A172 (cell line): Measurements from ENCODE around the gene ARHGAP4. TPM values are rescaled to one million over a fixed set of nuclear protein-coding genes. Genes with fewer than 3 reads are reported as not detected.

Experiments used
- DNase-seq: peaks from one replicate; pipeline ENCODE4 v3.0.0-alpha.2; 2015; ENCODE audit warnings: low spot score
- total RNA-seq: library from RNA; depleted of rRNA; stranded (reverse); fragments of >200 nt; shearing (Covaris generic); gene quantifications from 2 replicates; pipeline ENCODE4 v1.2.3, GENCODE V29; 2014

The ARHGAP4 gene
- total RNA-seq, 1 experiment from 2014 or later = 1.3 TPM

DNA sequence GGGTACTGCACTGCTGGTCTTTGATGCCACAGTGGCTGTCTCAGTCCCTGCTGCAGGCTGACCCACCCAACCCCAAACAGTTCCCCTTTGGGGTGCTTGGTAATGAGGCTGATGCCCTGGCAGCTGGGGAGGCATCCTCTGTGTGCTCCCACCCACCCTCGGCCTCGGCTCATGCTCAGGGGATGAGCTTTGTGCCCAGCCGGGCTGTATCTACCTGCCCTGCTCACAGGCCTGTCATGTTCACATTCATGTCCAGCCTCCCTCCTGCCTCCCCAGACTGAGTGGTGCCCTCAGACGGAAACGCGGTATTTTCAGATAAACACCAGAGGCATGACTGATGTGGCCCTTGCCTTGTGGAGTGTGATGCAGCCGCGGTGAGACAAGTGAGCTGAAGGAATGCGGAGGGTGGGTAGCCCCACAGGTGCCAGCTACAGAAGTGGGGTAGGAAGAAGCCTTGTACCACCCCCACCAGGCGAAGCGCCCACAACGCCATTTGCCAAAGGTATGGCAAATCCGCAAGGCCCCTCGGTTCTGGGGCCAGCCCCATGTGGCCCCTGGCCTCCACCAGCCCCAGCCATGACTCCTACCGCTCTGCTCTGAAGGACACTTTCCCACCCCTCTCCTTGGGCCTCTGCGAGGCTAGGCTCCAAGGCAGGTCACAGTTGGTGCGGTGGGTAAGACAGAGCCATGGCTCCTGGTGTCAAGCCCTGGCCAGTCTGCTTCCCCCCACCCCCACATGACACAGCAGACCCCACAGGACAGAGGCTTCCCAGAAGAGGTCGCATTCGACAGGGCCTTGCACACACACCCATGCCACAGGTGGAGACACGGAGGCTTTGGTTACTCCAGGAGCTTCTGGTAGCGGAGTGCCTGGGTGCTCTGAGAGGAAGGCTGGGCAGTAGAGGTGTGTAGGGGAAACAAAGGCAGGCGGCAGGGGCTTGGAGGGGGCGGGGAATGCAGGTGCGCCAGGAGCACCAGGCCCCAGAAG, 20.2 kb upstream of the ARHGAP4 start:
- DNase-seq = no peak

DNA sequence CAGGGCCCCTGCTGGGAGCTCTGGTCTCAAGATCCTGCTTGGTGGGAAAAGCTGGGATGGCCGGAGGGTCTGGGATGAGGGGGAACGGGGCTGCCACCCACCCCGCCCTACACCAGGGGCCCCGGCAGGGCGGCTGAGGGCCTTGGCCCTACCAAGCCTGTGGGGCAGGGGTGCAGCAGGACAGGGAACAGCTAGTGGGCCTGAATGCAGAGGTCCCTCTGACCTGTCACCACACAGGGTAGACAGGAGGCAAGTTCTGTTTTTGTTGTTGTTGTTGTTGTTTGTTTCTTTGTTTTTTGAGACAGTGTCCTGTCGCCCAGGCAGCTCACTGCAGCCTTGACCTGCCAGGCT, 18.7 kb upstream of the ARHGAP4 start:
- no peak for DNase-seq

DNA sequence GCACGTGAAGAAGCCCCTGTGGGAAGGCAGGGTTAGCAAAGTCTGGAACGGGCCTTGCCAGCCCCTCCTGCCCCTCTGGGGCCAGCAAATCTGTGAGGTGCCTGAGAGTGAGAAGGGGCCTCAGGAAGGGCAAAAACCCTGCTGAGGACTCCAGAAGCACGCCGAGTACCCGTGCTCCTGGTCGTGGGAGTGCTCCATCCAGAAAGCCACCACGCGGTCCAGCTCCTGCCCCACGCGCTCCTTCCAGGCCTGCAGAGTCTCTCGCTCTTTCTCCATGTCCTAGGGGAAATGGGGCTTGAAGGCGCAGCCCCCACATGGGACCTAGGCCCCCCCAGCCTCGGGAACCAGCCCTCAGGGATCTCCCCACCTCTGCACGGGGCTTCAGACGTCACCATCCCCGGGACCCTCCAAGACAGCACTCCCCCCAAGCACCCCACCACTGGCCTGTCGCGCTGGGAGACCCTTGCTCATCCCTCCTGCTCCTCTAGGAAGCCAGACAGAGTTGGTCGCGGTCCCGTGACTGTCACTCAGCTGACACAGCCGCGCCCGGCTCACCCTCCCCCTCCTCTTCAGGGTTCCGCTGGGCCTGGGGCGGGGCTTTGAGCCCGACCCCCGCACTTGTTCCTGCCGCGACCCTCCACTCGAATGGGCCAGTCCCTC, 18.2 kb upstream of the ARHGAP4 start, which contains the start of gene RENBP:
Gene RENBP (minus strand): TSS at position 504 of the 660 bp plus-strand sequence. CDS start 33 bp downstream, at position 471.
- no peak for DNase-seq

DNA sequence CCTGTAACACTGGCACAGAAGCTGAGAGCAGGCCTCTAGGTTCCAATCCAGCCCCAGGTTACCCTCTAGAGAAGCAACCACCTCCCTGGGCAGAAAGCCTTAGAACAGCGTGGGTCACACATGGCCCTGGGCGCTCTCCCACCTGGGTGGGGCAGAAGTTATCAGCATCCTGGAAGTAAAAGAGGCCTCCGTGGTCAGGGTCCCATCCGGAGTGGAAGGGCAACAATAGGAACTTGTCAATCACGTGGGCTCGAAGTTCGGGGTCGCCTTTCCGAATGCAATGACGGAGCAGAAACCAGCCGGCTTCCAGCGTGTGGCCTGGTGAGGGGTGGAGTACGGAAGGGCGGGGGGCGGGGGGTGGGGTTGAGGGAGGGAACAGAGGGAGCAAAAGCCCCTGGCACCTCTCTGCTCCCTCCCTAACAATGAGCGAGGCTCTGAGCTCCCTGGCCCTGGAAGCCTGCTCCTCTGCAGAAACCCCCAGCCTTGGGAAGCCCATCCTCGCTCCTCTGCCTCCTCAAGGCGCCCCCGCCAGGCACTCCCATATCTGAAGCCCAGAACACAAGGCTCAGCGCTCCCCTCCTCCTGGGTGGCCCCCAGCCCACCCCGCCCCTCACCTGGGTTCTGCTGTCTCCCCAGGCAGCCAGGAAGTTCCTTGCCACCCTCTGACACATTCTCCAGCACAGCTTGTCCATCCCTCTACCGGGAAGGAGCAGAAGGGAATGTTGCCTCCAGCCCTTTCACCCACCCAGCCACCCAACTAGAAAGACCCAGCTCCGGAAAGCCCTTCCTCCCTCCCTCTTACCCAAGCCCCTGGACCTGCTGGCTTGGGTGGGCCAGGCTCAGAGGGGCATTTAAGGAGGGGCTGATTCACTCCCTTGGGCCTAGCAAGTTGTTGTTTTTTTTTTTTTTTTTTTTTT, 15.5 kb upstream of the ARHGAP4 start:
- no peak for DNase-seq

DNA sequence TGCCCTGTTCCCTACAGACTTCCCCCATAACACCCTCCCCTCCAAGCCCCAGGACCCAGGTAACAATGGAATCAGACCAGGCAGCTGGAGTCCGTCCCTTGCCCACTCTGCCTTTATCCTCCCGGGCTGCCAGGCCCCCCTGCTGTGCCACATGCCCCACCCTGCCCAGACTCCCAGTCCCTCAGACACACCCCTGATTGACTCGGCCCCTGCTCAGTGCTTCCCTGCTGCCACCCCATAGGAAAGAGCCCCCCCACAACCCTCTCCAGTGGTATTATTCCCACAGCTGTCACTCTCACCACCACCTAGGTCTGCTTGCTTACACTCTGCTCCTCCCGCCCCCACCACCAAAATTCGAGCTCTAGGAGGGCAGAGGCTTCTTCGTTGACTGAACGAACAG, 13.5 kb upstream of the ARHGAP4 start:
- DNase-seq = no peak

DNA sequence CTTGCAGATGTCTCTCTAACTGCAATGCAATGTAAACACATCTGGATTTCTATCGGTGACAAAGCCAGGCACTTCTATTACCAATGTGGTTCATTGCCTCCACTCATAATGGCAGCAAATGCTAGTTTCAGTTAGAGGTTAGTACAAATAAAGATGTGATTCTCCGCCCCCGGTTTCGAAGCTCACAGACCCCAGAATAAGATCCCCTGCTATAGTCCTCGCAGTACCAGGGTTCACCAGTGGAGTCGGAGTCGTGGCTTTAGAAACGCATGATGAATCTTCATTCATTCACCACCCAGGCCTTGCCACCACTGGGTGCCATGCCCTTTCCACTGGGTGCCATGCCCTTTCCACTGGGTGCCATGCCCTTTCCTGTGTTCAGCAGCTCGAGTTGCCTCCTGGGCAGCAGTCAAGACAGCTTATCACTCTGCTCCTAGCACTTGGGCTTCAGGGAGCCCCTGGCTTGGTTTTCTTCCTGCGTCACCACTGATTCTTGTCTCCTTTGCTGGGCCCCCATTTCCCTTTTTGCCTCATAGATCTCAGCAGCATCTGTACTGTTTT, 12.2 kb upstream of the ARHGAP4 start:
- no peak for DNase-seq

DNA sequence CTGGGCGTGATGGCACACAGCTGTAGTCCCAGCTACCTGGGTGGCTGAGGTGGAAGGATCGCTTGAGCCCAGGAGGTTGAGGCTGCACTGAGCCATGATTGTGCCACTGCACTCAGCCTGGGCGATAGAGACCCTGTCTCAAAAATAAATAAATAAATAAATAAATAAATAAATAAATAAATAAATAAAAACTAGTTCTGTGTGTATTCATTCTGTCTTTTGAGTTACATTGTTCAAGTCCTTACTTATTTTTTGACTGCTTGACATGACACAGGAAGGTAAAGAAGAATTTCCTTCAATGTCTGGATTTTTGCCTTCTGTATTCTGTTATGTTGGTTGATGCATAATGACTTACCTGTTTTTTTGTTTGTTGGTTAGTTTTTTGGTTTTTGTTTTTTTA, 11.0 kb upstream of the ARHGAP4 start:
- DNase-seq = no peak

DNA sequence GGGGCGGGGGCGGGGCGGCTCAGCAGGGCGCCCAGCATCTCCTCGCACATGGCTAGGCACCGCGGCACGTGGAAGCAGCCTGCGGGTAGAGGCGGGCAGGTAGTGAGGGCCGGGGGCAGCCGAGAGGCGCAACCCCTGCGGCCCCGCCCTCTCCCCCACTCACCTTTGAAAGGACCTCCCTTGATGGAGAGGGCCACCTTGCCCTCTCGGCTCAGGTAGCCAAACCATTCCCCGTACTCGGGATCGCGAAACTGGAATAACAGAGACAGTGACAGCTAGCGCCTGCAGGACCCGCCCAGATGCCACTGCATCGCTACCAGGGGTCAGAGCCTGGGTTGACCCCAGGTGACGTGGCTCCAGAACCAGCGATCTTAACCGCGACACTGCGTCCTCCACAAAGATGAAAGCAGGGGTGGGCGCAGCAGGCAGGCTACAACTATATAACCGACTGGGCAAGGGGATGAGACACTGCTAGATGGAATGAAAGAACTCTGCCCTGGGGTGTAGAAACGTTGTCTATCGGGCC, 9.3 kb upstream of the ARHGAP4 start:
- no peak for DNase-seq

DNA sequence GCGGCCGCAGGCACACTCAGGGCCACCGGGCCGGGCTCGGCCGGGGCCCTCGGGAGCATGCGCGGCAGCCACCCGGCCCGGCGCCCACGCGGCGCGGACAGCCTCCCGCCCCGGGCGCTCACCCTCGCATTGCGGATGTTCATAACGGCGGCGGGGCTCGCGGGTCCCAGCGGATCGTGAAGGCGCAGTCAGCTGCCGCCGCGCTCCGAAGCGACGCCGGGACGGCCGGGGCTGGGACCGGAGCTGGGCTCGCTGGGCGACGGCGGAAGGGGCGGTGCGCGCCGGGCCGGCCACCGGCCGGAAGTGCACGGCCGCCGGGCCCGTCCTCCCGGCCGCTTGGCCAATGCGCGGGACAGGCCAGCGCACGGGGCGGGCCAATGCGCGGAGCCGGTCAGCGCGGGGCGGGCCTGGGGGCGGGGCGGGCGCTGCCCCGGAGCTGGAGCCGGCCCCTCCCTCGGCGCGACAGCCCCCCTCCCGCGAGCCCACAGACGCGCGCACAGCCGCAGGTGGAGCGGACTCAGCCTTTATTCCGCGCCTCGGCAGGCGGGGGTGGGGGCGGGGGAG, 8.8 kb upstream of the ARHGAP4 start, which contains the start of gene NAA10:
Gene NAA10 (minus strand): TSS at position 276 of the 564 bp plus-strand sequence. CDS start 133 bp downstream, at position 143.
- peak; percentile 55 for DNase-seq

DNA sequence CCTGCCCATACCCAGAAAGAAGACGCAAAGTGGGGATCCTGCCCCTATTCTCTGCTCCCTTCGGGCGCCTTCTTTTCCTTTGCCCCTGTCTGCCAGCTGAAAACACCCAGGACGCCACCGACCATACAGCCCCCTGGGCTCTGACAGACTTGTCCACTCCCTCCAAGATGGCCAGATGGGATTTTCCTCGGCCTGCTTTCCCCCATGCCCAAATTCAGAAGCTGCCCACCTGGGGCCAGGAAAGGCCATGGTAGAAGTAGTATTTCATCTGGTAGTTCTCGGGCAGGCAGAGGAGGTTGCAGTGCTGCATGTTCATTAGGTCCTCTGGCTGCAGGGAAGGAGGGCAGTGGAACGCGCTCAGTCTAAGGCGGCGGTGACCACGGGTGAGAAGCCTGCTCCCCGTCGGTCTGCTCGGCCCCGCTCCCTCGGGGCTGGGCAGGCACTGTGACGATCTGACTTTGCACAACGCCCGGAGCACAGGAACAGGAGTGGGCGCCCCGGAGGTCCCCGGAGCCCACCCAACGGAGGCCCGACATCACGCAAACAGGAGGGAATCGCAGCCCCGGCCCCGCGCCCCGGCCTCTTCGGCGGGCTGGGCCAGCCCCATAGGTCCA, 8.2 kb upstream of the ARHGAP4 start:
- no peak for DNase-seq

DNA sequence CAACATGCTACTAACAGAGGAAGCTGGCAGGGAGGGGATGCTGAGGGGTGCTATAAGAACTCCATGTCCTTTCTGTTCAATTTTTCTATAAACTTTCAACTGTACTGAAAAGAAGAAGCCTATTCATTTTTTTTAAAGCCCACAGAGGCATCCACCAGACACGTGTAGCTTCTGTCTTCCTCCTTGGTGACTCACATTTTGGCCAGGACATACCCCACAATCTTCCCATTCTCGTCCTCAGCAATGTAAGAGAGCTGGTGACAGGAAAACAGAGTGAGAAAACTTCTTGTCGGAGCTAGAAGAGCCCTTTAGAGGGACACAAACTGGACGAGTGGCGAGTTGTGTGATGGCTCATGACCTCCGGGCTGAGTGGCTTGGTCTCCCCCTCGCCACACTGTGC, 7.7 kb upstream of the ARHGAP4 start:
- DNase-seq = peak; percentile 37

DNA sequence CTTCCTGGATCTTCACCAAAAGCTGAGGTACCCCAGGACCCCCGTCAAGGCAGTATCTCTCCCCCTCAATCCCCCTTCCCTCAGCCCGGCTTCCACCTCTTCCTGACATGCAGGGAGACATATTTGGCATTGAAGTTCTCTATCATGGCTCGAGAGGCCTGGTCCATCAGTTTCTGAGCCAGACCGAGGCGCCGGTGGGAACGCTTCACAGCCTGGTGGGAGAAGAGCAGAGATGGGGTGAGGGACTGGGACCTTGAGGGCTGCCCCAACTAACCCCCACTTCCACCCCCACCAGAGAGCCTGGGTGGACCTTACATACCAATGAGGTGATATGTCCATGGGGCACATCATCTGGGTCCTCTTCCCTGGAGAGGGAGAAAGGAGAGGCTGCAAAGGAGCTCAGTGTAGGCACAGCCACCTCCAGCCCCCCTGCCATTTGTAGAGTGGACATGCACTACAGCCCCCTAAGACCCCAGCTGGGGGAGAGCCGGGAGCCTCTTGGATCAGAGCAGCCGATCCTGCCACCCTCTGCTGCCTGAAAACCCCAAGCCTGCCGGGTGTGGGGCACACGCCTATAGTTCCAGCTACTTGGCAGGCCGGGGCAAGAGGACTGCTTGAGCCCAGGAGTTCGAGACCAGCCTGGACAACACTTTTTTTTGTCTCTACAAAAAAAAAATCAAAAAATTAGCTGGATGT, 6.3 kb upstream of the ARHGAP4 start:
- DNase-seq = no peak

DNA sequence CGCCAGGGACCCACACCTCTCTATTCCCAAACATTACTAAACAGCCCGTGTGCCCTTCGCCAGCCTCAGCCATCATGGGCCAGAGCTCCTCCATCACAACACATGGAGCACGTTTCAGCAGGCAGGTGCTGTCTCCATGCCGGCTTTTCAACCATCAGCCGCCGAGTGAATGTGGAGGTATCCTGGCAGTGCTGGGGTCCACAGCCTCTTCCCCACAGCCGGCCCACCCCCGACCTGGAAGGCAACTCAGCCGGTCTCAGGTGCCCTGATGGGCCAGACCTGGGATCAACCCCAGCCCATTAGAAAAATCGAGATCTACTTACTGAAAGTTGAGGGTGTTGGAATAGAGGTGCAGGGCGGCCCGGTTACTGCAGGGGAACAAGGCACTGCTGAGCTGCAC, 5.7 kb upstream of the ARHGAP4 start:
- DNase-seq = no peak

DNA sequence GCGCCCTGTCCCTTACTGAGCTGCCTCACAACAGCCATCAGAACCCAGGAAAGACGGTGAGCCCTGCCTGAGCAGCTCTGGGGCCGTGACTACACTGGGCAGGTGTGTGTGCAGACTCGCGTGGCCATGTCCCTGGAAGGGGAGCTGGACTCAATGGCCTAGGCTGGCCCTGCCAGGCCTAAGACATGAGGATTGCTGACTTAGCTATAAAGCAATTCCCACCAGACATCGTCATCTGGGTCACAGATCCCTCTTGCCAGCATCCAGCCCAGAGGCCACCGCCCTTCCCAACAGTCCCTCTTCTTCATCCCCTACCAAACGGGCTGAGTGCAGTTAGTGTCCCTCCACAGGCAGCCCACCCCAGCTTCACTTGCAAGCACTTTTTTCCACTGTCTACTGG, 5.1 kb upstream of the ARHGAP4 start:
- no peak for DNase-seq

DNA sequence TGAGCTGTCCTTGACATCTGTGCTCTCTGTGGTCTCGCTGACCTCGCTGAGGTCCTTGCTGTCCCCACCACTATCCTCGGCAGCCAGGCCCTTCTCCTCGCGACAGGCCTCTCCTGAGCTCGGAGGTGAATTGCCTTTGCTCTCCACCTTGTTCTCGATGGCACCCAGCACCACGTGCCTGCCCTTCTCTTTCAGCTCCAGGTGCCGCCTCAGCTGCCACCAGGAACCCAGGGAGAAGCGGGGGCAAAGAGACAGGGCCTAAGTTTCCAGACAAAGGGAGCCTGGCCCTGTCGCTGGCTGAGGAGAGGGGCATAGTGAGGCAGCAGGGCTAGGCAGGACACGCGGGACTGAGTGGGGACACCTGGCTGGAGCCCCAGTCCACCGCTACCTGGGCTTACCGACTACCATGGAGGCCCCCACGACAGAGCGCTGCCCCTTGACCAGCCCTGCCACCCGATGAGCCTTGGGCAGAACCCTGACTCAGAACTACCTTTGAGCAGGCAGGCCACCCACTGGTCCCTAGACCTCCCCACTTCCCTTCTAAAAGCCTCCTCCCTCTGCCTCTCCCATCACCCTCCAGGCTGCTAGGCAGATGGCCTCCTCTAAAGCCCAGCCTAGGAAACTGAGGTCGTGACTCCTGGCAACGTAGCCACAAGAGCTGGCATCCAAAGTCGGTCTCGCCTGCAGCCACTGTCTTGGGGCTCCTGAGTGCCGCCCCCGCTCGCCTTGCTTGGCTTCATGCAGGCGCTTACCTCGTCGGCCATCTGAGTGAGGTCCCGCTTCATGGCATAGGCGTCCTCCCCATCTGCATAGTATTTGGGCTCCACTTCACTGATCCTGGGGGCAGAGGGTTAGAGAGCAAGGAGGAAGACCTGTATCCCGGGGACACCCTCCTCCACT, 4.2 kb upstream of the ARHGAP4 start:
- no peak for DNase-seq

DNA sequence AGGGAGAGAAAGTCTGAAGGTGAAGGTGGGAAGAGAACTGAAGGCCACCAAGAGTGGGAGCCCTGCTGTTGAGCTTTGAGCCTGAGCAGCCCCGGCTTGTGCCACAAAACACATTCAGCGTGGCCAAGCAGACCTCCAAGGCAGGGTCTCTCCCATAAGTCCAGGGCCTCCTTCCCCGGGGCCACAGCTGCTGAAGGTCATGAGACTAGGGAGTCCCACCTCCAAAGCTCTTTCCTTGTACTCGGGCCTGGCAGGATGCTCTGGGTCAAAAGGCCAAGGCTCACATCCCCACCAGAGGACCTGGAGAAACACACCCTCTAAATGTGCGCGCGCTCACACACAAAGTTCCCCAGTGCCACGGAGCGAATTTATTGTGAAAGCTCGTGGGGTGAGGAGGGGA, 3.5 kb upstream of the ARHGAP4 start:
- DNase-seq = no peak

DNA sequence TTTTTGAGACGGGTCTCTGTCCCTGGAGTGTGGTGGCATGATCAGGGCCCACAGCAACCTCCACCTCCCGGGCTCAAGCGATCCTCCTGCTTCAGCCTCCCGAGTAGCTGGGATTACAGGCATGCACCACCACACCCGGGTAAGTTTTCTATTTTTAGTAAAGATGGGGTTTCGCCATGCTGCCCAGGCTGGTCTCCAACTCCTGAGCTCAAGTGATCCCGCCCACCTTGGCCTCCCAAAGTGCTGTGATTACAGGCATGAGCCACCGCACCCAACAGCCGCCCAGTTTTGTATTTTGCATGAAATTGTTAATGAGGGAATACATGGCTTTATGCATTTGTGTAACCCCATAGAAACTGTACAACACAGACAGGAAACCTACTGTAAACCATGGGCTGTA, 2.8 kb upstream of the ARHGAP4 start:
- no peak for DNase-seq

DNA sequence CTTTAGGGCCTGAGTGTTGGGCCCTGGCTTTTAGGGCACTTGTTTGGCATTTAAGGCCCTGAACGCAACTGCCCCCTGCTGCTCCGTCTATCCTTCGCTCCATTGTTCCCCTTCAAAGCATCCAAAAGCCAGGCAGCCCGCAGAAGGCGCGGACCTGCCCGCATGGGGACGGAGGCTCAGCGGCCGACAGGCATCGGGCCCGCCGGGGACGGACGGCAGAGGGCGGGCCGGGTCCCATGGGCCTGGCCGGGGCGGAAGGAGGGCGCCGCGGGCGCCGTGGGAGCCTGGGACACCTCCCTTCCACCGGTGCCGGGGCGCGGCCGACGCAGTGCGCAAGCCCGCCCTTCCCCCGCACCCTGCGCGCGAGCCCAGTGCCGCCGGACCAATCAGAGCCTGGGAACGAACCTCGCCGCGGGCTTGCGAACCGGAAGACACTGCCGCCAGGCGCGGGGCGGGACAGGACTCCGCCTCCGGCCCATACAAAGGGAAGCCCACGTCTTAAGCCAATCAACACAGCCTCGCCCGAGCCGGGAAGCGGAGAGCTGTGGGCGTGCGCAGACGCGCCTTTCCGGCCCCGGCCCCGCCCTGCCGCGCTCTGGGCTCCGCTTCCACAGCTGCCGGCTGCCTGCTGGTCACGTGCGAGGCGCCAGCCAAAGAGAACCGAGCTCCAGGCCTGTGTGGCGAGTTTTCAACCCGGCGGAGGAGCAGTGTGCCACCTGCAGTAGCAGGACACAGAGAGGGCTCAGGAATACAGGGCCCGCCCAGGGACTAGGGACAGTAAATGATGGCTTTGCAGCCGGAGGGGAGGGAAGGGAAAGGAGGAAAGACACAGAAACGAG, 2.1 kb upstream of the ARHGAP4 start:
- DNase-seq = peak; percentile 97
